NCI-H526 treated with DMSO at 0.1 percent for 48 hours (cell line): ENCODE data around the gene HEATR5A.
"Not testable (repeated sequence)": the region's sequence is repeated elsewhere in the genome, so short reads cannot be mapped to it uniquely, and the experiment has no call there.

Source experiments
- DNase-seq: peaks from one replicate; lab custom pipeline; 2025; lab: John Stamatoyannopoulos, UW

HEATR5A gene

DNA sequence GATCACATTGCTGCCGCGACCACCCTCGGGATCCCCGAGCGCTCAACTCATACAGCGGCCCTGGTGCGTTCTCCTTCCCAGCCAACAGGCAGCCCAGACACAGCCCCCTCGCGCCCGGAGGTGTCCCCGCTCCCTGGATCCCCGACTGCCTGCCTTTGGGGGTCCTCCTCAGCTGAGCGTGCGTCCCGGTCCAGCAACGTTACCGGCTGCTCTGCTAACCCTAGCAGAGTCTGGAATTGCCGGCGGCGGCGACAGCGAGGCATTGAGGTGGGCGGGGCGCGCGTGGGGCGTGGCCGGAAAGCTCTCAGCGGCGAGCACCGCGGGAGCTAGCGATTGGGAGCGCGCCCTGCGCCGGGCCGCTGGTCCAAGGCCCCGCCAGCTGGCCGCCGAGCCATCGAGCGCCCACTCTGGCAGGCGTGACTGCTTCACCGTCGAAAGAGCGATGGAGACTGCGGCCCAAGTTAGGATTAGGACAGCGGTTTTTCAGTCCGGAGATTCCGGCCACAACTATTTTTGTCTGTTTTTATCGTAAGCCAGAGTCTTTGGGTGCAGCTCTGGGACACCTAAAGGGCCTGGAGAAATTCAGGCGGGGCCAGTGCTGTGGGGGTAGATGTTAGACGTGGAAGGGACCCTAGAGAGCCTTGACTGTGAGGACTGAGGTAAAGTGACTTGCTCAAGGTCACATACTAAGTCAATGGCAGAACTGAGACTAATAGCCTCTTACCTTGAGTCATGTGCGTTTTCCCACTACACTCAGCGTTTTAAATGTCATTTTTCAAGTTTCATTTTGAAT is at the start of gene HEATR5A:
Gene HEATR5A, minus strand, starts transcription at position 232 of the 793 bp plus-strand sequence. CDS start 17,575 bp downstream, outside the sequence.
- DNase-seq, result peak; percentile 79

GRCh38 chr14:31466554-31466953 is 46.2 kb upstream of the HEATR5A start:
- DNase-seq, result no peak

DNA sequence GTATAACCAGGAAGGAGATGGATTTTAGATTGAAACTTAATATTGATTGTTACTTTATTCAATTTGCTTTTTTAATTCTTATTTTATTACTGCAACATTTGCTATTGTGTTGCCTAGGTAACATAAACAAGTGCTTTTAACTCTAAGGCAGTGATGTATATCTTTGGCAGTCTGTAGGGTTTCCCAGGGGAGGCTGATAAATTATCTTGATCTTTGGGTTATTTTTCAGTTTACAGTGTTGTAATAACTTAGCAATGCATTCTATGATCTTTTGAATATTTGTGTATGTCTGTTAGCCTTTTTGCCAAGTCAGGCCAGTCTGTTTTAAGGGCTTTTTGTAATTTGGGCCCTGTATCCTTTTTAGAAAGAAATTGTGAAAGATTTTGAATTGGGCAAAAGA is 44.8 kb upstream of the HEATR5A start:
- DNase-seq, result no peak

- DNase-seq, result not testable (repeated sequence)
Measured at GRCh38 chr14:31462450-31462849, 42.1 kb upstream of the HEATR5A start.

DNA sequence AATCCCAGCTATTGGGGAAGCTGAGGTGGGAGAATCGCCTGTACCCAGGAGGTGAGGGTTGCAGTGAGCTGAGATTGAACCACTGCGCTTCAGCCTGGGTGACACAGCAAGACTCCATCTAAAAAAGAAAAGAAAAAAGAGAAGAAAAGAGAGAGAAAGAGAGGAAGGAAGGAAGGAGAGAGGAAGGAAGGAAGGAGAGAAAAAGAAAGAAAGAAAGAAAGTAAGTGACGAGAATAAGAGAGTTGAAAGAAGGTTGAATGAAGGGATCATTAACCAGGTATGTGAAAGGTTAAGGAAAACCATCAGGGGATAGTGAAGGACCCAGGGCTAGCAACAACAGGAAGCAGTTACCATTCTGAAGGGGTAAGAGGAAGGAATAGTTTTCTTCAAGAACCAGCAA is 41.2 kb upstream of the HEATR5A start:
- DNase-seq, result no peak

- no peak for DNase-seq
Measured at GRCh38 chr14:31457665-31458659, 37.6 kb upstream of the HEATR5A start.

- peak; percentile 90 for DNase-seq
Measured at GRCh38 chr14:31456841-31457664, 36.7 kb upstream of the HEATR5A start, which contains the start of gene DTD2. Gene DTD2 (minus strand): TSS chr14:31457506. CDS start chr14:31457393, 113 bp downstream.

GRCh38 chr14:31449971-31450610 is 29.7 kb upstream of the HEATR5A start:
- DNase-seq, result no peak

- DNase-seq, result no peak
Measured at GRCh38 chr14:31449136-31449535, 28.8 kb upstream of the HEATR5A start.

DNA sequence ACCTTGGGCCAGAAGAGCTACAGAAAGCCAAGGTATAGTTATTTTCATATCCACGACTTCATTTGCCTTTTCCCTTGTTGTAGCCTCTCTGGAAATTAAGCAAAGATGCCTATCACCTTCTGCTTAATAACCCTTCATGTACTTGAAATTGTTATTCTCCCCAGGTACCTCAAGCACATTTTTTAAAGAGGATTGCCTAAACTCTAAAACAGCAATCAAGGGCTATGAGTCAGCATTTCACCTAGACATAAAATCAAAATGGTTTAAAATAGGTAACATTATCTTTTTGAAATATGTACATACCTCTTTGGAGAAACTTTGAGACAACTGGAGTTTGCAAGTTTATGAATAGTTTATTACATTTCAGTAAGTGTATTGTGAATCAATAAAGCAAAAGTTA is 25.4 kb upstream of the HEATR5A start:
- DNase-seq, result no peak

GRCh38 chr14:31442284-31442683 is 21.9 kb upstream of the HEATR5A start:
- no peak for DNase-seq

DNA sequence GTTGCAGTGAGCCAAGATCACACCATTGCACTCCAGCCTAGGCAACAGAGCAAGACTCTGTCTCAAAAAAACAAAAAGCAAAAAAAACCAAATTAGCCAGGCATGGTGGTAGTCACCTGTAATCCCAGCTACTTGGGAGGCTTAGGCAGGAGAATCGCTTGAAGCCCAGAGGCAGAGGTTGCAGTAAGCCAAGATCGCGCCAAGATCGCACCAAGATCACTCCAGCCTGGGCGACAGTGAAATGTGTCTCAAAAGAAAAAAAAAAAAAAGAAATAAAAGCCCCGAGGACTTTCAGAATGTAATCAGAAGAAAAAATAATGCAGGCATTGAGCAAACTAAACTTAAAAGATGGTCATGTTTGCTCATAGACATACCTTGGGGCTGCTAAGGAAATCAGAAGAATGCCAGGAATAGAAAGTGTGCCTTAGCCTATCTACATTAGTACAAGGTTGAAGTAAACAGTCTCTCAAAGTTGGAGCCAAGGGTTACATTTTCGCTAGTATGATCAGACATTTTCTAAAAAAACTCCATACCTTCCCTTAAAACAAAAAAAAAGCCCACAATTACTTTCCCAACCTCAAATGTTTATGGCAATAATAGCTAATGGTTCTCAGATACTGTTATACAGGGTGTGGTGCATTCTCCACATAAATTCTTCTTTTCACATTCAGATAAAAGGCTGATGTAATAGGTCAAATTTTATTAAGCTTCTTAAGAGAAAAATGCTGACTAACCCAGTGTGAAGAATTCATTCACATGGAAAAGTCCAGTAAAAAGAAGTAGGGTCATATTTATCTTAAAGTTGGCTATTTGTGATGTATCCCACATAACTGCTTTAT is 21.1 kb upstream of the HEATR5A start:
- DNase-seq, result no peak

DNA sequence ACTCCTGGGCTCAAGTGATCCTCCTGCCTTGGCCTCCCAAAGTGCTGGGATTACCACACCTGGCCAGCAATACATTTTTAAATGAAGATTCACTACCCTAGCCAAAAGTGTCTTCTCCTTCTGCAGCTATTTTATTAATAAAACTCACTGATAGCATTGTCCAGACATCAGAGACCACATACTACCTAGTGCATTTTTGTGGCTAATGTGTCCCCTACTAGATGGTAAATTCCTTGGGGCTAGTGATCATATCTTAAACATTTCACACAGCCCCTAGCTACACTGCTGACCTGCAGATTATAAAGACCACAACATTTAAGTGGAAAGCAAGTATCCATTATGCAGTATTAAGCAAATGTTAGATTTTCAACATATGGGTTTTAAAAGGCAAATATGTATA is 19.9 kb upstream of the HEATR5A start:
- no peak for DNase-seq

GRCh38 chr14:31439561-31439960 is 19.2 kb upstream of the HEATR5A start:
- no peak for DNase-seq

DNA sequence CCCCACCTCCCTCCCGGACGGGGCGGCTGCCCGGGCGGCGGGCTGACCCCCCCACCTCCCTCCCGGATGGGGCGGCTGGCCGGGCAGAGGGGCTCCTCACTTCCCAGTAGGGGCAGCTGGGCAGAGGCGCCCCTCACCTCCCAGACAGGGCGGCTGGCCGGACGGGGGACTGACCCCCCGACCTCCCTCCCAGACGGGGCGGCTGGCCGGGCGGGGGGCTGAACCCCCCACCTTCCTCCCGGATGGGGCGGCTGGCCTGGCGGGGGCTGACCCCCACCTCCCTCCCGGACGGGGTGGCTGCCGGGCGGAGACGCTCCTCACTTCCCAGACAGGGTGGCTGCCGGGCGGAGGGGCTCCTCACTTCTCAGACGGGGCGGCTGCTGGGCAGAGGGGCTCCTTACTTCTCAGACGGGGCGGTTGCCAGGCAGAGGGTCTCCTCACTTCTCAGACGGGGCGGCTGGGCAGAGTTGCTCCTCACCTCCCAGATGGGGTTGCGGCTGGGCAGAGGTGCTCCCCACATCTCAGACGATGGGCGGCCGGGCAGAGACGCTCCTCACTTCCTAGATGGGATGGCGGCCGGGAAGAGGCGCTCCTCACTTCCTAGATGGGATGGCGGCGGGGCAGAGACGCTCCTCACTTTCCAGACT is 16.8 kb upstream of the HEATR5A start:
- DNase-seq, result not testable (repeated sequence)

- no peak for DNase-seq
Measured at GRCh38 chr14:31435276-31435675, 14.9 kb upstream of the HEATR5A start.

DNA sequence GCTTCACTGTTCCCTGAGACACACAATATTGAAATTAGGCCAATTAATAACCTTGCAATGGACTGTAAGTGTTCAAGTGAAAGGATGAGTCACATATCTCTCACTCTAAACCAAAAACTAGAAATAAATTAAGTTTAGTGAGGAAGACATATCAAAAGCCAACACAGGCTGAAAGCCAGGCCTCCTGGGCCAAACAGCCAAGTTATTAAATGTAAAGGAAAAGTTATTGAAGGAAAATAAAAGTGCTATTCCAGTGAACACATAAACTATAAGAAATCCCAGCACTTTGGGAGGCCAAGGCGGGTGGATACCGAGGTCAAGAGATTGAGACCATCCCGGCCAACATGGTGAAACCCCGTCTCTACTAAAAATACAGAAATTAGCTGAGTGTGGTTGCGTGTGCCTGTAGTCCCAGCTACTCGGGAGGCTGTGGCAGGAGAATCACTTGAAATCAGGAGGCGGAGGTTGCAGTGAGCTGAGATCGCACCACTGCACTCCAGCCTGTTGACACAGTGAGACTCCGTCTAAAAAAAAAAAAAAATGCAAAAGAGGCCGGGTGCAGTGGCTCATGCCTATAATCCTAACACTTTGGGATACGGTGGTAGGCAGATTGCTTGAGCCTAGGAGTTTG is 10.4 kb upstream of the HEATR5A start:
- no peak for DNase-seq

DNA sequence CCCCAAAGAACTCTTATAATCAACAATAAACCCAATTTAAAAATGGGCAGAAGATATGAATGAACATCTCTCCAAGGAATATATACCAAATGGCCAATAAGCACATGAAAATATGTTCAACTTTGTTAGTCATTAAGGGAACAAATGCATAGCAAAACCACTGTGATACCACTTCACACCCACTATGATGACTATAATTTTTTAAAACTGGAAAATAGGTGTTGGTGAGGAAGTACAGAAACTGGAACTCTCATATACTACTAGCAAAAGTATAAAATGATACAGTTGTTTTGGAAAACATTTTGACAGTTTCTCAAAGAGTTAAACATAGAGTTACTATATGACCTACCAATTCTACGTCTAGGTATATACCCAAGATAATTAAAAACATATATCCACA is 9.4 kb upstream of the HEATR5A start:
- no peak for DNase-seq

GRCh38 chr14:31428011-31428410 is 7.7 kb upstream of the HEATR5A start:
- no peak for DNase-seq
